GM18951 (cell line): ENCODE measurements around the gene ABI2.

ENCODE experiments used
- POLR2A ChIP-seq: IDR thresholded peaks from 4 replicates; pipeline ENCODE4 v1.6.1; 2011; ENCODE audit warnings: mild to moderate bottlenecking; ENCODE audit not compliant: insufficient read length, insufficient read depth; ENCODE audit errors: extremely low read depth
- in situ Hi-C: fragments of 300-500 bp; cut with MboI; formaldehyde crosslinking; loops from one replicate; pipeline ENCODE4 v1.12.0; 2022; ENCODE audit warnings: low sequenced_read_pairs, mixed read lengths, inconsistent platforms; ENCODE audit not compliant: unreplicated experiment

Gene ABI2

GRCh38 chr2:203431391-203432185, 103.4 kb downstream of the ABI2 start:
- TF ChIP-seq POLR2A: no peak
- in situ Hi-C loops: no loop called here

GRCh38 chr2:203432811-203433210, 104.6 kb downstream of the ABI2 start:
- in situ Hi-C loops: no loop called here

GRCh38 chr2:203436496-203436895, 108.3 kb downstream of the ABI2 start:
- in situ Hi-C loops: no loop called here
- no peak for TF ChIP-seq POLR2A

More at GRCh38 chr2:203432811-203433210, 104.6 kb downstream of the ABI2 start:
- no peak for TF ChIP-seq POLR2A

- TF ChIP-seq POLR2A: no peak
Measured at GRCh38 chr2:203437511-203437910, 109.3 kb downstream of the ABI2 start.

GRCh38 chr2:203438528-203438927, 110.3 kb downstream of the ABI2 start:
- no peak for TF ChIP-seq POLR2A
- in situ Hi-C loops: no loop called here

More at GRCh38 chr2:203437511-203437910, 109.3 kb downstream of the ABI2 start:
- in situ Hi-C loops: no loop called here

GRCh38 chr2:203440671-203441070, 112.5 kb downstream of the ABI2 start:
- no peak for TF ChIP-seq POLR2A
- in situ Hi-C loops: no loop called here

GRCh38 chr2:203441463-203441862, 113.3 kb downstream of the ABI2 start:
- TF ChIP-seq POLR2A: no peak
- in situ Hi-C loops: no loop called here

GRCh38 chr2:203442463-203442862, 114.3 kb downstream of the ABI2 start:
- TF ChIP-seq POLR2A: no peak
- in situ Hi-C loops: no loop called here

- no peak for TF ChIP-seq POLR2A
- in situ Hi-C loops: no loop called here
Measured at GRCh38 chr2:203444738-203445137, 116.5 kb downstream of the ABI2 start.

GRCh38 chr2:203446071-203446481, 117.9 kb downstream of the ABI2 start:
- in situ Hi-C loops: no loop called here
- TF ChIP-seq POLR2A: no peak

GRCh38 chr2:203446780-203447179, 118.6 kb downstream of the ABI2 start:
- in situ Hi-C loops: no loop called here
- no peak for TF ChIP-seq POLR2A

- in situ Hi-C loops: loop anchor here (25.0 kb wide), 1 partner anchor 863 kb away; no protein-coding TSS in a partner anchor
- TF ChIP-seq POLR2A: no peak
Measured at GRCh38 chr2:203450561-203450960, 122.4 kb downstream of the ABI2 start.

- in situ Hi-C loops: loop anchor here (25.0 kb wide), 1 partner anchor 864 kb away; no protein-coding TSS in a partner anchor
- no peak for TF ChIP-seq POLR2A
Measured at GRCh38 chr2:203451011-203451410, 122.8 kb downstream of the ABI2 start.

- in situ Hi-C loops: loop anchor here (25.0 kb wide), 1 partner anchor 864 kb away; no protein-coding TSS in a partner anchor
- TF ChIP-seq POLR2A: no peak
Measured at GRCh38 chr2:203451689-203452088, 123.5 kb downstream of the ABI2 start.
